SK-N-SH treated with all-trans-retinoic acid at 6 μM for 48 hours (cell line): Measurements from ENCODE around the gene CARM1.

ENCODE experiments used
- ATAC-seq: fragments of 200-7000 bp; cut with Tn5 transposase; 3 replicates; pipeline ENCODE4 v1.9.1; 2020; ENCODE audit warnings: mild to moderate bottlenecking, moderate library complexity
- ARNTL ChIP-seq: fragments of 450-650 bp; formaldehyde crosslinking; IDR thresholded peaks from 2 replicates; pipeline ENCODE4 v1.5.0; 2020; ENCODE audit warnings: low read depth, mild to moderate bottlenecking, moderate library complexity, borderline replicate concordance
- BACH2 ChIP-seq: fragments of 250-450 bp; sonication (Bioruptor Pico); IDR thresholded peaks from 2 replicates; pipeline ENCODE4 v1.9.0; 2021; ENCODE audit warnings: mild to moderate bottlenecking, borderline replicate concordance
- CREB5 ChIP-seq: fragments of 250-450 bp; sonication (Bioruptor Pico); IDR thresholded peaks from 2 replicates; pipeline ENCODE4 v1.5.1; 2020; ENCODE audit warnings: low read depth, mild to moderate bottlenecking, moderate library complexity
- ESRRG ChIP-seq: fragments of 250-450 bp; sonication (Bioruptor Pico); IDR thresholded peaks from 2 replicates; pipeline ENCODE4 v1.6.1; 2021; ENCODE audit warnings: mild to moderate bottlenecking
- ISL1 ChIP-seq: fragments of 250-450 bp; sonication (Bioruptor Pico); IDR thresholded peaks from 2 replicates; pipeline ENCODE4 v2.1.2; 2022; ENCODE audit warnings: mild to moderate bottlenecking, moderate library complexity
- OSR1 ChIP-seq: fragments of 250-450 bp; sonication (Bioruptor Pico); IDR thresholded peaks from 2 replicates; pipeline ENCODE4 v1.8.0; 2022; ENCODE audit warnings: moderate library complexity, mild to moderate bottlenecking, inconsistent platforms
- PATZ1 ChIP-seq: fragments of 250-450 bp; sonication (Bioruptor Pico); IDR thresholded peaks from 2 replicates; pipeline ENCODE4 v1.8.0; 2020; ENCODE audit warnings: mild to moderate bottlenecking, moderate library complexity, borderline replicate concordance
- POU6F1 ChIP-seq: fragments of 250-450 bp; sonication (Bioruptor Pico); IDR thresholded peaks from 2 replicates; pipeline ENCODE4 v1.8.0; 2021; ENCODE audit warnings: low read depth, mild to moderate bottlenecking, moderate library complexity, borderline replicate concordance
- PPARA ChIP-seq: fragments of 250-450 bp; sonication (Bioruptor Pico); IDR thresholded peaks from 2 replicates; pipeline ENCODE4 v1.5.0; 2020; ENCODE audit warnings: mild to moderate bottlenecking, borderline replicate concordance
- SNAI2 ChIP-seq: fragments of 250-450 bp; sonication (Bioruptor Pico); IDR thresholded peaks from 2 replicates; pipeline ENCODE4 v1.5.0; 2020; ENCODE audit warnings: mild to moderate bottlenecking, moderate library complexity
- TCF4 ChIP-seq: fragments of 250-450 bp; sonication (Bioruptor Pico); IDR thresholded peaks from 2 replicates; pipeline ENCODE4 v1.8.0; 2021; ENCODE audit warnings: mild to moderate bottlenecking, moderate library complexity, borderline replicate concordance
- TOX ChIP-seq: fragments of 250-450 bp; sonication (Bioruptor Pico); IDR thresholded peaks from 2 replicates; pipeline ENCODE4 v1.8.0; 2021; ENCODE audit warnings: mild to moderate bottlenecking, moderate library complexity, borderline replicate concordance
- ZC3H10 ChIP-seq: fragments of 250-450 bp; sonication (Bioruptor Pico); IDR thresholded peaks from 2 replicates; pipeline ENCODE4 v1.5.1; 2021; ENCODE audit warnings: mild to moderate bottlenecking, moderate library complexity
- ZFP3 ChIP-seq: fragments of 250-450 bp; sonication (Bioruptor Pico); IDR thresholded peaks from 2 replicates; pipeline ENCODE4 v1.5.0; 2020; ENCODE audit warnings: mild to moderate bottlenecking, moderate library complexity
- ZFP30 ChIP-seq: fragments of 450-650 bp; formaldehyde crosslinking; IDR thresholded peaks from 2 replicates; pipeline ENCODE4 v1.5.0; 2022; ENCODE audit warnings: mild to moderate bottlenecking, moderate library complexity
- ZNF565 ChIP-seq: fragments of 450-650 bp; formaldehyde crosslinking; conservative IDR thresholded peaks from 2 replicates; pipeline ENCODE4 v1.5.0; 2020; ENCODE audit warnings: low read depth, mild to moderate bottlenecking, moderate library complexity
- ZNF70 ChIP-seq: fragments of 450-650 bp; formaldehyde crosslinking; IDR thresholded peaks from 2 replicates; pipeline ENCODE4 v1.5.0; 2020; ENCODE audit warnings: mild to moderate bottlenecking, moderate library complexity
- ZNF8 ChIP-seq: fragments of 450-650 bp; formaldehyde crosslinking; IDR thresholded peaks from 2 replicates; pipeline ENCODE4 v1.5.0; 2020; ENCODE audit warnings: mild to moderate bottlenecking, moderate library complexity
- TF ChIP-seq, protein P1 (sequence below): fragments of 250-450 bp; sonication (Bioruptor Pico); IDR thresholded peaks from 2 replicates; pipeline ENCODE4 v1.5.1; 2021; ENCODE audit warnings: mild to moderate bottlenecking, moderate library complexity
- TF ChIP-seq, protein P2 (sequence below): fragments of 250-450 bp; sonication (Bioruptor Pico); IDR thresholded peaks from 2 replicates; pipeline ENCODE4 v1.5.0; 2020; ENCODE audit warnings: mild to moderate bottlenecking, moderate library complexity

CARM1 gene

GRCh38 chr19:10887616-10888367 is 16.4 kb downstream of the CARM1 start:
- TF ChIP-seq ZFP30 (CRISPR knock-in tag): no peak
- no peak for TF ChIP-seq ZNF70
- TF ChIP-seq, protein P1, sequence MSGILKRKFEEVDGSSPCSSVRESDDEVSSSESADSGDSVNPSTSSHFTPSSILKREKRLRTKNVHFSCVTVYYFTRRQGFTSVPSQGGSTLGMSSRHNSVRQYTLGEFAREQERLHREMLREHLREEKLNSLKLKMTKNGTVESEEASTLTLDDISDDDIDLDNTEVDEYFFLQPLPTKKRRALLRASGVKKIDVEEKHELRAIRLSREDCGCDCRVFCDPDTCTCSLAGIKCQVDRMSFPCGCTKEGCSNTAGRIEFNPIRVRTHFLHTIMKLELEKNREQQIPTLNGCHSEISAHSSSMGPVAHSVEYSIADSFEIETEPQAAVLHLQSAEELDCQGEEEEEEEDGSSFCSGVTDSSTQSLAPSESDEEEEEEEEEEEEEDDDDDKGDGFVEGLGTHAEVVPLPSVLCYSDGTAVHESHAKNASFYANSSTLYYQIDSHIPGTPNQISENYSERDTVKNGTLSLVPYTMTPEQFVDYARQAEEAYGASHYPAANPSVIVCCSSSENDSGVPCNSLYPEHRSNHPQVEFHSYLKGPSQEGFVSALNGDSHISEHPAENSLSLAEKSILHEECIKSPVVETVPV: no peak
- no peak for TF ChIP-seq ESRRG (CRISPR knock-in tag)
- TF ChIP-seq ZC3H10: no peak
- TF ChIP-seq ZFP3 (CRISPR knock-in tag): no peak
- no peak for TF ChIP-seq ZNF565 (CRISPR knock-in tag)
- TF ChIP-seq TCF4 (CRISPR knock-in tag): no peak
- TF ChIP-seq, protein P2, sequence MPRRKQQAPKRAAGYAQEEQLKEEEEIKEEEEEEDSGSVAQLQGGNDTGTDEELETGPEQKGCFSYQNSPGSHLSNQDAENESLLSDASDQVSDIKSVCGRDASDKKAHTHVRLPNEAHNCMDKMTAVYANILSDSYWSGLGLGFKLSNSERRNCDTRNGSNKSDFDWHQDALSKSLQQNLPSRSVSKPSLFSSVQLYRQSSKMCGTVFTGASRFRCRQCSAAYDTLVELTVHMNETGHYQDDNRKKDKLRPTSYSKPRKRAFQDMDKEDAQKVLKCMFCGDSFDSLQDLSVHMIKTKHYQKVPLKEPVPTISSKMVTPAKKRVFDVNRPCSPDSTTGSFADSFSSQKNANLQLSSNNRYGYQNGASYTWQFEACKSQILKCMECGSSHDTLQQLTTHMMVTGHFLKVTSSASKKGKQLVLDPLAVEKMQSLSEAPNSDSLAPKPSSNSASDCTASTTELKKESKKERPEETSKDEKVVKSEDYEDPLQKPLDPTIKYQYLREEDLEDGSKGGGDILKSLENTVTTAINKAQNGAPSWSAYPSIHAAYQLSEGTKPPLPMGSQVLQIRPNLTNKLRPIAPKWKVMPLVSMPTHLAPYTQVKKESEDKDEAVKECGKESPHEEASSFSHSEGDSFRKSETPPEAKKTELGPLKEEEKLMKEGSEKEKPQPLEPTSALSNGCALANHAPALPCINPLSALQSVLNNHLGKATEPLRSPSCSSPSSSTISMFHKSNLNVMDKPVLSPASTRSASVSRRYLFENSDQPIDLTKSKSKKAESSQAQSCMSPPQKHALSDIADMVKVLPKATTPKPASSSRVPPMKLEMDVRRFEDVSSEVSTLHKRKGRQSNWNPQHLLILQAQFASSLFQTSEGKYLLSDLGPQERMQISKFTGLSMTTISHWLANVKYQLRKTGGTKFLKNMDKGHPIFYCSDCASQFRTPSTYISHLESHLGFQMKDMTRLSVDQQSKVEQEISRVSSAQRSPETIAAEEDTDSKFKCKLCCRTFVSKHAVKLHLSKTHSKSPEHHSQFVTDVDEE (CRISPR knock-in tag): no peak
- TF ChIP-seq CREB5 (CRISPR knock-in tag): no peak
- no peak for TF ChIP-seq ISL1 (CRISPR knock-in tag)
- no peak for TF ChIP-seq OSR1 (CRISPR knock-in tag)
- TF ChIP-seq ZNF8: no peak
- no peak for TF ChIP-seq PPARA
- no peak for TF ChIP-seq TOX (CRISPR knock-in tag)
- TF ChIP-seq ARNTL: no peak
- TF ChIP-seq, all 23 proteins: peak for 0
- peak; percentile 23; the same call in 2 of the 3 replicates for ATAC-seq

- ATAC-seq: no peak
- TF ChIP-seq PPARA: no peak
- TF ChIP-seq BACH2: no peak
- no peak for TF ChIP-seq TCF4 (CRISPR knock-in tag)
- no peak for TF ChIP-seq CREB5 (CRISPR knock-in tag)
- no peak for TF ChIP-seq ISL1 (CRISPR knock-in tag)
- TF ChIP-seq ZFP3 (CRISPR knock-in tag): no peak
- no peak for TF ChIP-seq ZNF70
- TF ChIP-seq ARNTL: no peak
- TF ChIP-seq ZFP30 (CRISPR knock-in tag): no peak
- no peak for TF ChIP-seq PATZ1 (CRISPR knock-in tag)
Measured at GRCh38 chr19:10888421-10888866, 17.1 kb downstream of the CARM1 start.

- no peak for ATAC-seq
- no peak for TF ChIP-seq ZNF70
- TF ChIP-seq, protein P1: no peak
- no peak for TF ChIP-seq POU6F1
- TF ChIP-seq ZFP30 (CRISPR knock-in tag): no peak
- no peak for TF ChIP-seq ISL1 (CRISPR knock-in tag)
- no peak for TF ChIP-seq TCF4 (CRISPR knock-in tag)
- TF ChIP-seq CREB5 (CRISPR knock-in tag): no peak
- TF ChIP-seq ZNF565 (CRISPR knock-in tag): no peak
- TF ChIP-seq PATZ1 (CRISPR knock-in tag): no peak
- no peak for TF ChIP-seq ARNTL
- TF ChIP-seq ESRRG (CRISPR knock-in tag): no peak
- TF ChIP-seq SNAI2 (CRISPR knock-in tag): no peak
Measured at GRCh38 chr19:10889880-10890279, 18.5 kb downstream of the CARM1 start.
